SK-N-MC (cell line): ENCODE measurements around the gene NINJ2.

Experiments
- EZH2 ChIP-seq: fragments of 200-600 bp; sonication (generic); IDR thresholded peaks from one replicate; pipeline ENCODE4 v1.6.1; 2017; ENCODE audit warnings: antibody characterized with exemption
- FOXP2 ChIP-seq: optimal IDR thresholded peaks from 2 replicates; pipeline ENCODE3; 2011; ENCODE audit warnings: mild to moderate bottlenecking, moderate library complexity; ENCODE audit not compliant: insufficient read depth; ENCODE audit errors: extremely low read length, control extremely low read depth
- POLR2AphosphoS5 ChIP-seq: IDR thresholded peaks from 2 replicates; pipeline ENCODE4 v1.6.1; 2012; ENCODE audit warnings: mild to moderate bottlenecking, low read depth, low read length, borderline replicate concordance

DNA sequence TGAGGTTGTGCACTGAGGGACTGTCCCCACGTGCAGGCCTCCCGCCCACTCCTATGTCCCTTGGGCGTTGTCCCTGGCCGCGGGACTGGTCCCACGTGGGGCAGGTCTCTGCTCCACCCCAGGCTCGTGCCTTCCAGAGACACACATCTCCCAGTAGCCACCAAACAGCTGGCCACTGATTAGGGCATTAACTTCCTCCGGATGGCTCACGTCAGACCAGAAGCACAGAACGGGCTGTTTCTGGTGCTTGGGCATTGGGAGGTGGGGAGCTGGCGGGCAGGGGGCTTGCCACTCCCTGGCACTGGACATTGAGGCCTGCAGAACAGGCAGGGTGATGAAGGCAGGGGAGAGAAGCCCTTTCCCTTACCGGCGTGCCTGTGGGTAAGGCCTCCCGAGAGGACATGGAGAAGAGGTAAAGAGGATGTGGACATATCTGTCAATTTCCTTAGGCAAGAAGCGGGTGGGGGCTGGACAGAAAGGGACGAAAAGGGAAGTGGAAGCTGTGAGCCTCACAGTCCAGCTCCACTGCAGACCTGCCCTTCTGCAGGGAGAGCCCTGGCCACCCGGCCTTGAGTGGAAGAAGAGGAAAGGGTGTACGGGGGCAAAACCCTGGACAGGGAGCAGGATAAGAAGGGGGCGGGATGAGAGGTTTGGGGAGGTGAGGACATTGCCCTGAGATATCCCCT, 101.2 kb downstream of the NINJ2 start:
- TF ChIP-seq EZH2 = no peak
- TF ChIP-seq POLR2AphosphoS5 = no peak
- TF ChIP-seq FOXP2 = no peak
